ENCODE measurements around the gene LMX1A.

GRCh38 chr1:165276314-165276713 is 80.2 kb downstream of the LMX1A start:
- TF ChIP-seq POLR2A (IDR thresholded peaks at IDR 0.05) (no peak), CTCF (IDR thresholded peaks at IDR 0.05) (no peak)

Data from esophagus squamous epithelium (tissue), 4 donors.